WTC11 (cell line): ENCODE results near the gene SLC37A1. TPM values are rescaled to one million over a fixed set of nuclear protein-coding genes. Genes with fewer than 3 reads are reported as not detected.

Experiments used
- ATAC-seq: fragments of 200-7000 bp; cut with Tn5 transposase; 2 replicates; pipeline ENCODE4 v1.10.0; 2021; ENCODE audit warnings: mild to moderate bottlenecking, moderate library complexity
- CTCF ChIA-PET: fragments of 300-600 bp; sonication (Branson Sonifier 250); formaldehyde crosslinking; loops from one replicate; lab custom pipeline; 2021; ENCODE audit warnings: antibody characterized with exemption; lab: Charles Lee
- POLR2A ChIA-PET: fragments of 350-600 bp; sonication (Branson Sonifier 250); formaldehyde crosslinking; loops from one replicate; lab custom pipeline; 2021; ENCODE audit warnings: antibody characterized with exemption; lab: Charles Lee
- DNase-seq: peaks from one replicate; pipeline ENCODE4 v3.0.0; 2021; ENCODE audit warnings: low spot score
- H3K27ac Mint-ChIP-seq: 2 replicates; pipeline ENCODE4 v1.8.0; 2021; ENCODE audit warnings: mixed read lengths
- H3K27me3 Mint-ChIP-seq: 2 replicates; pipeline ENCODE4 v1.8.0; 2021; ENCODE audit warnings: low read depth, mild to moderate bottlenecking, moderate library complexity, mixed read lengths
- H3K36me3 Mint-ChIP-seq: 2 replicates; pipeline ENCODE4 v1.8.0; 2021; ENCODE audit warnings: mixed read lengths
- H3K4me1 Mint-ChIP-seq: 2 replicates; pipeline ENCODE4 v1.8.0; 2022; ENCODE audit warnings: mixed read lengths
- H3K4me3 Mint-ChIP-seq: 2 replicates; pipeline ENCODE4 v1.8.0; 2021; ENCODE audit warnings: mild to moderate bottlenecking, moderate library complexity, mixed read lengths
- H3K9me3 Mint-ChIP-seq: 2 replicates; pipeline ENCODE4 v1.8.0; 2021; ENCODE audit warnings: mixed read lengths
- CREB1 ChIP-seq: sonication (generic); formaldehyde crosslinking; IDR thresholded peaks from 2 replicates; pipeline ENCODE4 v1.8.0; 2023; ENCODE audit warnings: mild to moderate bottlenecking, missing genetic modification reagents
- ELF4 ChIP-seq: sonication (generic); formaldehyde crosslinking; IDR thresholded peaks from 2 replicates; pipeline ENCODE4 v1.8.1; 2022; ENCODE audit warnings: low read depth, mild to moderate bottlenecking, moderate library complexity, missing genetic modification reagents
- ETV6 ChIP-seq: sonication (generic); formaldehyde crosslinking; IDR thresholded peaks from 2 replicates; pipeline ENCODE4 v1.8.1; 2022; ENCODE audit warnings: mild to moderate bottlenecking, missing genetic modification reagents
- FOXK1 ChIP-seq: sonication (generic); formaldehyde crosslinking; IDR thresholded peaks from 2 replicates; pipeline ENCODE4 v1.8.0; 2022; ENCODE audit warnings: mild to moderate bottlenecking, moderate library complexity, missing genetic modification reagents
- GRHL2 ChIP-seq: fragments of 250-450 bp; sonication (Bioruptor Pico); IDR thresholded peaks from 2 replicates; pipeline ENCODE4 v1.8.0; 2022; ENCODE audit warnings: mild to moderate bottlenecking, moderate library complexity; ENCODE audit not compliant: insufficient replicate concordance, severe bottlenecking
- GTF2I ChIP-seq: fragments of 250-450 bp; sonication (Bioruptor Pico); conservative IDR thresholded peaks from 2 replicates; pipeline ENCODE4 v1.4.0; 2021; ENCODE audit warnings: mild to moderate bottlenecking
- JUN ChIP-seq: sonication (generic); formaldehyde crosslinking; IDR thresholded peaks from 2 replicates; pipeline ENCODE4 v1.8.0; 2023; ENCODE audit warnings: mild to moderate bottlenecking, missing genetic modification reagents
- KAT7 ChIP-seq: sonication (generic); formaldehyde crosslinking; IDR thresholded peaks from 2 replicates; pipeline ENCODE4 v1.8.1; 2023; ENCODE audit warnings: missing genetic modification reagents, mild to moderate bottlenecking, borderline replicate concordance
- NFATC4 ChIP-seq: fragments of 250-450 bp; sonication (Bioruptor Pico); IDR thresholded peaks from 2 replicates; pipeline ENCODE4 v1.9.0; 2021; ENCODE audit warnings: mild to moderate bottlenecking
- NFE2L1 ChIP-seq: sonication (generic); formaldehyde crosslinking; IDR thresholded peaks from 2 replicates; pipeline ENCODE4 v1.8.1; 2023; ENCODE audit warnings: missing genetic modification reagents
- NR2C2 ChIP-seq: sonication (generic); formaldehyde crosslinking; IDR thresholded peaks from 2 replicates; pipeline ENCODE4 v1.8.0; 2022; ENCODE audit warnings: mild to moderate bottlenecking, missing genetic modification reagents
- NR3C1 ChIP-seq: sonication (generic); formaldehyde crosslinking; conservative IDR thresholded peaks from 2 replicates; pipeline ENCODE4 v1.8.1; 2023; ENCODE audit warnings: low read depth, mild to moderate bottlenecking, missing genetic modification reagents
- PRDM15 ChIP-seq: sonication (generic); formaldehyde crosslinking; IDR thresholded peaks from 2 replicates; pipeline ENCODE4 v1.8.0; 2022; ENCODE audit warnings: missing genetic modification reagents
- TP53 ChIP-seq: sonication (generic); formaldehyde crosslinking; IDR thresholded peaks from 2 replicates; pipeline ENCODE4 v1.8.1; 2023; ENCODE audit warnings: mild to moderate bottlenecking, missing genetic modification reagents
- ZNF219 ChIP-seq: sonication (generic); formaldehyde crosslinking; IDR thresholded peaks from 2 replicates; pipeline ENCODE4 v1.8.0; 2023; ENCODE audit warnings: missing genetic modification reagents, mild to moderate bottlenecking, borderline replicate concordance
- ZNF232 ChIP-seq: sonication (generic); formaldehyde crosslinking; IDR thresholded peaks from 2 replicates; pipeline ENCODE4 v1.8.0; 2022; ENCODE audit warnings: mild to moderate bottlenecking, missing genetic modification reagents
- ZNF317 ChIP-seq: sonication (generic); formaldehyde crosslinking; IDR thresholded peaks from 2 replicates; pipeline ENCODE4 v1.8.1; 2023; ENCODE audit warnings: low read depth, mild to moderate bottlenecking, moderate library complexity, missing genetic modification reagents, borderline replicate concordance
- ZNF396 ChIP-seq: fragments of 250-450 bp; sonication (Bioruptor Pico); IDR thresholded peaks from 2 replicates; pipeline ENCODE4 v1.8.0; 2021; ENCODE audit warnings: mild to moderate bottlenecking, moderate library complexity, borderline replicate concordance
- ZNF512 ChIP-seq: sonication (generic); formaldehyde crosslinking; IDR thresholded peaks from 2 replicates; pipeline ENCODE4 v1.8.1; 2022; ENCODE audit warnings: missing genetic modification reagents, borderline replicate concordance
- total RNA-seq: library from RNA; stranded (reverse); gene quantifications from 3 replicates; pipeline ENCODE4 v1.2.3, GENCODE V29; 2021
- TF ChIP-seq, protein P1 (sequence below): sonication (generic); formaldehyde crosslinking; IDR thresholded peaks from 2 replicates; pipeline ENCODE4 v1.8.1; 2022; ENCODE audit warnings: mild to moderate bottlenecking, missing genetic modification reagents, moderate library complexity, borderline replicate concordance
- TF ChIP-seq, protein P2 (sequence below): sonication (generic); formaldehyde crosslinking; IDR thresholded peaks from 2 replicates; pipeline ENCODE4 v1.8.1; 2023; ENCODE audit warnings: mild to moderate bottlenecking, missing genetic modification reagents, moderate library complexity
- TF ChIP-seq, protein P3 (sequence below): sonication (generic); formaldehyde crosslinking; IDR thresholded peaks from 2 replicates; pipeline ENCODE4 v1.8.1; 2023; ENCODE audit warnings: mild to moderate bottlenecking, missing genetic modification reagents

SLC37A1 gene
- total RNA-seq, 1 experiment from 2014 or later, result 22.7 TPM

GRCh38 chr21:42597487-42598158 lies 84.0 kb downstream of the SLC37A1 start (continued):
- TF ChIP-seq, protein P1, sequence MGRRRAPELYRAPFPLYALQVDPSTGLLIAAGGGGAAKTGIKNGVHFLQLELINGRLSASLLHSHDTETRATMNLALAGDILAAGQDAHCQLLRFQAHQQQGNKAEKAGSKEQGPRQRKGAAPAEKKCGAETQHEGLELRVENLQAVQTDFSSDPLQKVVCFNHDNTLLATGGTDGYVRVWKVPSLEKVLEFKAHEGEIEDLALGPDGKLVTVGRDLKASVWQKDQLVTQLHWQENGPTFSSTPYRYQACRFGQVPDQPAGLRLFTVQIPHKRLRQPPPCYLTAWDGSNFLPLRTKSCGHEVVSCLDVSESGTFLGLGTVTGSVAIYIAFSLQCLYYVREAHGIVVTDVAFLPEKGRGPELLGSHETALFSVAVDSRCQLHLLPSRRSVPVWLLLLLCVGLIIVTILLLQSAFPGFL (CRISPR knock-in tag), result no peak
- no peak for TF ChIP-seq NR2C2 (CRISPR knock-in tag)
- TF ChIP-seq, all 79 proteins: peak for 0

- 0 out of 2 replicates have a peak, but pooled peaks cover 3% of the 10 kb centered on the region for H3K4me1 Mint-ChIP-seq
- ATAC-seq, result no peak
- TF ChIP-seq ETV6 (no peak), CREB1 (CRISPR knock-in tag) (no peak), GTF2I (no peak)
- DNase-seq, result no peak
- H3K36me3 Mint-ChIP-seq, result no peaks in the 10 kb centered on the region
- ChIA-PET POLR2A (no interaction called here), CTCF (no interaction called here)
- no peak overlapping the region for H3K4me3 Mint-ChIP-seq
- peaks cover 29% of the 10 kb centered on the region for H3K27me3 Mint-ChIP-seq
- H3K27ac Mint-ChIP-seq, result no peak overlapping the region
- H3K9me3 Mint-ChIP-seq, result peaks cover 20% of the 10 kb centered on the region
Measured at GRCh38 chr21:42598159-42598735, 84.6 kb downstream of the SLC37A1 start.

DNA sequence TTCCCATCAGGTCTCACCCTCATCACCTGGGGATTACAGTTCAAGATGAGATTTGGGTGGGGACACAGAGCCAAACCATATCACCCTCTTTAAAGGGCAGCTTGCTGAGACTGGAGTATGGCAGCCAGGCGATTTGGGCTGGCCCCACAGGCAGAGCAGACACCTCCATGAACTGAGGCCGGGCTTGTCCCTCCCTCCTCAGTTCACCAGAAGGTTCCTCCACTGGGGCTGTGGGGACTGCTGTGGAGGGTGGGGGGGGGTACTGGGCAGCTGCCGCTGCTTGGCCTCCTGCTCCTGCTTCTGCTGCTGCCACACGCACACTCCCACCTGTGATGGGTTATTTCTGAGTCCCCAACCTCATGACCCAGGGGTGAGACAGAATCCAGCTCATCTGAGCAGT lies 85.8 kb downstream of the SLC37A1 start:
- no peaks in the 10 kb centered on the region for H3K4me1 Mint-ChIP-seq
- POLR2A ChIA-PET, result no interaction called here
- no peak overlapping the region for H3K27ac Mint-ChIP-seq
- DNase-seq (no peak), ATAC-seq (no peak)
- H3K36me3 Mint-ChIP-seq, result 0 out of 2 replicates have a peak, but pooled peaks cover 4% of the 10 kb centered on the region
- peaks cover 28% of the 10 kb centered on the region for H3K9me3 Mint-ChIP-seq
- H3K4me3 Mint-ChIP-seq, result no peak overlapping the region
- CTCF ChIA-PET, result no interaction called here
- peaks cover 37% of the 10 kb centered on the region for H3K27me3 Mint-ChIP-seq
- TF ChIP-seq GRHL2, result no peak
- TF ChIP-seq NFE2L1, result no peak
- no peak for TF ChIP-seq NFATC4 (CRISPR knock-in tag)
- TF ChIP-seq FOXK1, result no peak
- no peak for TF ChIP-seq TP53 (CRISPR knock-in tag)
- no peak for TF ChIP-seq ZNF396 (CRISPR knock-in tag)
- TF ChIP-seq, protein P2, sequence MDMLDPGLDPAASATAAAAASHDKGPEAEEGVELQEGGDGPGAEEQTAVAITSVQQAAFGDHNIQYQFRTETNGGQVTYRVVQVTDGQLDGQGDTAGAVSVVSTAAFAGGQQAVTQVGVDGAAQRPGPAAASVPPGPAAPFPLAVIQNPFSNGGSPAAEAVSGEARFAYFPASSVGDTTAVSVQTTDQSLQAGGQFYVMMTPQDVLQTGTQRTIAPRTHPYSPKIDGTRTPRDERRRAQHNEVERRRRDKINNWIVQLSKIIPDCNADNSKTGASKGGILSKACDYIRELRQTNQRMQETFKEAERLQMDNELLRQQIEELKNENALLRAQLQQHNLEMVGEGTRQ (CRISPR knock-in tag), result no peak
- no peak for TF ChIP-seq KAT7 (CRISPR knock-in tag)
- no peak for TF ChIP-seq ZNF219
- no peak for TF ChIP-seq ZNF317 (CRISPR knock-in tag)
- TF ChIP-seq ELF4 (CRISPR knock-in tag), result no peak
- TF ChIP-seq, protein P3, sequence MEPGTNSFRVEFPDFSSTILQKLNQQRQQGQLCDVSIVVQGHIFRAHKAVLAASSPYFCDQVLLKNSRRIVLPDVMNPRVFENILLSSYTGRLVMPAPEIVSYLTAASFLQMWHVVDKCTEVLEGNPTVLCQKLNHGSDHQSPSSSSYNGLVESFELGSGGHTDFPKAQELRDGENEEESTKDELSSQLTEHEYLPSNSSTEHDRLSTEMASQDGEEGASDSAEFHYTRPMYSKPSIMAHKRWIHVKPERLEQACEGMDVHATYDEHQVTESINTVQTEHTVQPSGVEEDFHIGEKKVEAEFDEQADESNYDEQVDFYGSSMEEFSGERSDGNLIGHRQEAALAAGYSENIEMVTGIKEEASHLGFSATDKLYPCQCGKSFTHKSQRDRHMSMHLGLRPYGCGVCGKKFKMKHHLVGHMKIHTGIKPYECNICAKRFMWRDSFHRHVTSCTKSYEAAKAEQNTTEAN, result no peak
- no peak for TF ChIP-seq PRDM15
- no peak for TF ChIP-seq JUN (CRISPR knock-in tag)
- TF ChIP-seq, protein P1 (CRISPR knock-in tag), result no peak
- no peak for TF ChIP-seq ZNF232 (CRISPR knock-in tag)
- no peak for TF ChIP-seq ZNF512 (CRISPR knock-in tag)
- no peak for TF ChIP-seq NR3C1
